CD4-positive, alpha-beta T cell treated with Interferon gamma for 1 hour (primary cell): ENCODE results near the gene EIF3F.
"Not testable (repeated sequence)": the region's sequence is repeated elsewhere in the genome, so short reads cannot be mapped to it uniquely, and the experiment has no call there.

Experiments
- DNase-seq: peaks from one replicate; pipeline ENCODE4 v3.0.0-alpha.2; 2020

EIF3F gene, protein sequence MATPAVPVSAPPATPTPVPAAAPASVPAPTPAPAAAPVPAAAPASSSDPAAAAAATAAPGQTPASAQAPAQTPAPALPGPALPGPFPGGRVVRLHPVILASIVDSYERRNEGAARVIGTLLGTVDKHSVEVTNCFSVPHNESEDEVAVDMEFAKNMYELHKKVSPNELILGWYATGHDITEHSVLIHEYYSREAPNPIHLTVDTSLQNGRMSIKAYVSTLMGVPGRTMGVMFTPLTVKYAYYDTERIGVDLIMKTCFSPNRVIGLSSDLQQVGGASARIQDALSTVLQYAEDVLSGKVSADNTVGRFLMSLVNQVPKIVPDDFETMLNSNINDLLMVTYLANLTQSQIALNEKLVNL

DNA sequence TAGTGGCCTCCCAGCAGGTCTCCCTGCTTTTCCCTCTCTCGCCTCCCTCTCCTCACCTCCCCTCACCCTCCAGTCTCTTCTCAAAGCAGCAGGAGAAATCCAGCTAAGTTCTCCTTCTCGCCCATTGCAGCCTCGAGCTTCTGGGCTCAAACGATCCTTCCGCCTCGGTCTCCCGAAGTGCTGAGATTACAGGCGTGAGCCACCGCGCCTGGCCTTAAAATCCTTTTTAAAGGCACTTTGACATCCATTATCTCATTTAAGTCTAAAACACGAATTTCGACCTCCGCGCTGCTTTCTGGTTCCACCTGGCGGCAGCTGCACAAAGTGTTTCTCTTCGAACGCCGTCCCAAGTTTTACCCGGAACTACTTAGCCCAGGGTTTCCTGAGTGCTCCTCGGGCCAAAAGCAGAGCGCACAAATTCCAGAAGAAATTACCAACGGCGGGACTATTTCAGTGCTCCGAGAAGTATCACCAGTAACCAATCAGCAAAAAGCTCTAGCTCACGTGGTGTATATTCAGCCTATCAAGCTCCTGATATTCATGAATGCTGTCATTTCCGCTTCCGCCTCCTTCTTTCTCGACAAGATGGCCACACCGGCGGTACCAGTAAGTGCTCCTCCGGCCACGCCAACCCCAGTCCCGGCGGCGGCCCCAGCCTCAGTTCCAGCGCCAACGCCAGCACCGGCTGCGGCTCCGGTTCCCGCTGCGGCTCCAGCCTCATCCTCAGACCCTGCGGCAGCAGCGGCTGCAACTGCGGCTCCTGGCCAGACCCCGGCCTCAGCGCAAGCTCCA, at the start of gene EIF3F:
Gene EIF3F (plus strand): TSS at position 570 of the 792 bp plus-strand sequence. CDS start 16 bp downstream, at position 586.
- DNase-seq: peak; percentile 94

DNA sequence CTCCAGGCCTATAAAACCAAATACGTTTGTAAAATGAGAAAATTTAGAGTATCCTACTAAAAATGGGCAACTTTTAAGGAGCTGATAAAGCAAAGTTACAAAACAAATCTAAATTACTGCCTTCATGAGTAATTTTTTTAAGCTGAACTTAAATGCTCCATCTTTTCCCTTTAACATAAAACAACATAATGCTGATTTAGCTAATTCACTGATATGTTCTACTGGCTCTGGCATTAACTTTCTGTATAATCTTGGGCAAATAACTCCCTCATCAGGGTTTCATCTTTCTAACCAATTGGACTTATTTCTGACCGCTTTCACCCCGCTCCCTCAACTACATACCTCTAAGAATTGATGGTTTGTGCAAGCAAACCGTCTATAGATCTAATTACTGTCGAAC, 46.0 kb upstream of the EIF3F start:
- DNase-seq: no peak

DNA sequence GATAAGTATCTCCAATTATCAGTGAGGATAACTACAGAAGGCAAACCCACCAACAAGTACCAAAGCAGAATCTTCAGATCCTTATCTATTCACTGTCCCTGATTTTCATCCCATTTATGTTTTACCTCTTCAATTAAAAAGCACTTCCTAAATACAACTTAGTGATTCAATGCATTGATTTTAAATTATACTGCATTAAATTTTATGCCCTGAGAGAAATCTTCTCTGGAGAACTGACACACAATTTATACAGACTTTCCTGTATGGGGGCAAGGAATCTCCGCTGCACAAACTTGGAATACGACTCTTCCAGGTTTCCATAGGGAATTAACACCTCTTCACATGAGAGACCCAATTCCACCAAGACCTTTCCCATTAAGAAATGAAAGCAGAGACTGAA, 45.5 kb upstream of the EIF3F start, which contains the start of gene OR10A3:
Gene OR10A3 (minus strand): TSS at position 101 of the 400 bp plus-strand sequence. CDS start 2,188 bp downstream, outside the sequence.
- DNase-seq: no peak

DNA sequence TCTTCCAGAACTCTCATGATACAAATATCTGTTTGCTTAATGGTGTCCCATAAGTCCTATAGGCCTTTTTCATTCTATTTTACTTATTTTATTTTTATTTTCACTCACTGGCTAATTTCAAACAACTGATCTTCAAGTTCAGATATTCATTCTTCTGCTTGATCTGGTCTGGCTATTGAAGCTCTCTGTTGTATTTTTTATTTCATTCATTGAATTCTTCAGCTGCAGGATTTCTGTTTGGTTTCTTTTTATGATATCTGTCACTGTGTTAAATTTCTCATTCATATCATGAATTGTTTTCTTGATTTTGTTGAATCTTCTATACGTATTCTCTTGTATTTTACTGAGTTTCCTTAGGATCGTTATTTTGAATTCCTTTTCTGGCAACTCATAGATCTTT, 43.0 kb upstream of the EIF3F start:
- no peak for DNase-seq

DNA sequence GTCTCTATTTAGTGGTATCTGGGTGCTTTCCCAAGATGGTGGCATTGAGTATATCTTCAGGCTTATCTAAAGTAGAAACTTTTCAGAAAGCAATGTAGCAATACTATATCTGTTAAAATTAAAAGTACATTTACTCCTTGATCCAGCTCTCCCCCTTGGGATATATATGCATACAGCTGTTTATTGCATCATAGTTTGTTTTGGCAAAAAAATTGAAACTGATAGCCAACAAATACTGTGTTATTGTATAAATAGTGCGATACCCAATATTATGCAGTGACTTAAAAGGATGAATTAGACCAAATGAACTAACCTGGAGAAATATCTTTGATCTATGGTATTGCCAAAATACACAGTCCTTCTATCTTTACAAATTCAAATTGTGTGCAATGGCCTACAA, 37.2 kb upstream of the EIF3F start:
- no peak for DNase-seq

DNA sequence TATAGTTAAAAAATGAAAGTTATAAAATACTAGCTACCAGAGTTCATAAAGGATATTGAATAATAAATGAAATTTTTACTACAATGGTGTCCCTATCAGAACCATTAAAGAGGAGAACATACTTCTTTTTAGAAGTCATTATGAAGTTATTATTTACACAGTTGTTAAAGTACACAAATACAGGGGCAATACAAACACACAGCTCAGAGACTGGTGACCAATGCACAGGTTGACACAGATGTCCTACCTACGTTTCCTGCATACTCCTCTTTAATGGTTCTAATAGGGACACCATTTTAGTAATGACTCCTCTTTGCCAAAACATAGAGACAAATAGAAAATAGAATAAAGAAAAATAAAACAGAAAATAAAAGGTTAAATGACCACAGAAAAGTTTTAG, 31.9 kb upstream of the EIF3F start:
- DNase-seq: no peak

DNA sequence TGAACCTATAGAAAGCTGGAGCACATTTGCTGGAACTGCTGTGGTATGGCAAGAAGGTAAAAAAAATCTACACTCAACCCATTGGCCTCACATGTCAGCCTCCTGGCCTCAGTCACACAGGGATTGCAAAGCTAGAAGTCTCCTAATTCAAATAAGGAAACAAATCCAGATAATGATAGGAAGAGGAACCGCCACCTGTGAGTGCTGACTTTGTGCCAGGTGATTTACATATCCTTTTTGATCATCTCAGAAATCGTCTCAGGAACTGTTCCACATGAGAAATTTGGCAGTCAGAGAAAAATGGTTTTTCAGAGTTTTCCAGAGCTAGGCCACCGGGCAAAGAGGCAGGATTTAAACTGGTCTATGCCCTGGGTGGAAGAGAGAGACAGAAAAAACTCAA, 22.9 kb upstream of the EIF3F start:
- no peak for DNase-seq

DNA sequence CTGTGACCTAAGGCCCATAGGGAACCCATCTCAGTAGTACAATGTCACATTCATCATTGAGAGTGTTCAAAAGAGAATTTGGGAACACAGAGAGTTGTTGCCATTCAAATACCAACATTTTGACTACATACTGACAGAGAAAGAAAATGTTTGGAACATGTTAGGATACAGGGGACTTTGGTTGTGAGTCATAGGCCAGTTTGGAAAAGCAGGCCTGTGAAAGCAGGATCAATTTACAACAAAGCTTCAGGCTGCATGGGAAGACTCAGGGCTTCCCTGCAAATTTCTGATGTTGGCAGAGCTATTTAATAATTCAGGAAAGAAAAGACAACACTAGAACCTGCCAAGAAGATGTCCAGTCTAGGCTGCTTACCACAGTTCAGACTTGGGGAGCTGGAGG, 22.3 kb upstream of the EIF3F start:
- DNase-seq: no peak

DNA sequence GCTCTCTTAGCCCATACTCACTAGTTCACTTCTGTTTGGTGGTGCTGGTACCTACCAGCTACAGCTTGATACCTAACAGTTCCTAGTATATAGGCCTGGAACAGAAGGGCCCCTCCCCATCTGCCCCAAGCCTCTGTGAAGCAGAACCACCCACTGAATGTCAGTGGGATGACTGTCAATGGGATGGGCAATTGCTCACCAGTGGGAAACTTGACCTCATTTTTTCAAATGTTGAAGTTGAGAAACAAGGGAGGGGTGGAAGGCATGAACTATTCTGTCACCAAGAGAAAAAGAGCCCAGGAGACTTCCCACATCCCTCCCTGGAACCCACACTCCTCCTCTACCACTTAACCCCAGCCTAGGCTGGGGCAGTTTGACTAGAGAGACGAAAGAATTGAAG, 21.8 kb upstream of the EIF3F start, which contains the start of gene NLRP10:
Gene NLRP10 (minus strand): TSS at position 62 of the 400 bp plus-strand sequence. CDS start 1,952 bp downstream, outside the sequence.
- DNase-seq: no peak

DNA sequence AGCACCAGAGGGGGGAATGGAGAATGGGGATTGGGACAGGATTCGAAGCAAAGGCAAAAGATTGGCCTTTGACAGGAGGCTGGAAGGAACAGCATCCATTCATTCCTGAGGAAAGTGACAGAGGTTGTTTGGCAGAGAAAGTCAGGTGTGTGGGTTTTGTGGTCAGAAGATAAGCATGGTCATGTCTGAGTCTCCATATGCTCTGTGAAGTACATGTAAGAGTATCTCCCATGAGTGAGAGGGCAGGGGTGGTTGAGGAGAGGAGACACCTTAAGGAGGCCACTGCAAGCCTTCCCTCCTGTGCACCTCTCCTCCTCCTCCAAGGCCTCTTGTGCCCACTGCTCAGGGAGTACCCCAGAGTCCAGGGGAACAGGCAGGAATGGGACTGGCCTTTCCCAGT, 20.0 kb upstream of the EIF3F start:
- DNase-seq: no peak

DNA sequence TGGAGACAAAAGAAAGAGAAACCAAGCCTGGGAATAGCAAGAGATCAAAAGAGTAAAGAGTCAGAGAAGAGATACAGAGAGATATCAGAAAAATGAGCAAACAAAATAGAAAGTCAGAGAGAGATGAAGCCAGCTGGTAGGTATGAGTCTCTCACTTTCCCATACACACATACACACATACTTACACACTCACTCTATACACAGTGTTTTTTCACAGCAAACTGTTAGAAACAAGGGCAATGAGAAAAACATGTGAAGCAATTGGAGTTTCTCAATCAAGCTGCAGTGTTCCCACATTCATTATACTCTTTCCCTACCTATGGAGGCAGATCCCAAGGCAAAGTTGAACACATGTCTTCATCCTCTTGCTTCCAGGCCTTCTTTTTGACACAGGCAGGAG, 19.3 kb upstream of the EIF3F start:
- DNase-seq: no peak

DNA sequence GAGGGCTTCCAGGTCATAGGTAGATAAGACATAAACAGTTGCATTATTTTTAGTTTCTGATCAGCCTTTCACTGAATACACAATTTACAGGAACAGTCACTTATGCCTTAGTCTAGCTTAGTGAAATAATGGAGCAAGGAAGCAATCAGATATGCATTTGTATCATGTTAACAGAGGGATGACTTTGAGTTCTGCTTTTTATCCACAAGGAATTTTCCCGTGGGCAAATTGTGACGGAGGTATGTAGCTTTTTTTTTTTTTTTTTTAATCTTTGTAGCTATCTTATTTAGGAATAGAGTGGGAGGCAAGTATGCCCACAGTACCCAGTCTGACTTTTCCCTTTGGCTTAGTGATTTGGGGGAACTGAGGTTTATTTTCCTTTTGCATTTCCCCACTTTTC, 18.5 kb upstream of the EIF3F start:
- DNase-seq: no peak

DNA sequence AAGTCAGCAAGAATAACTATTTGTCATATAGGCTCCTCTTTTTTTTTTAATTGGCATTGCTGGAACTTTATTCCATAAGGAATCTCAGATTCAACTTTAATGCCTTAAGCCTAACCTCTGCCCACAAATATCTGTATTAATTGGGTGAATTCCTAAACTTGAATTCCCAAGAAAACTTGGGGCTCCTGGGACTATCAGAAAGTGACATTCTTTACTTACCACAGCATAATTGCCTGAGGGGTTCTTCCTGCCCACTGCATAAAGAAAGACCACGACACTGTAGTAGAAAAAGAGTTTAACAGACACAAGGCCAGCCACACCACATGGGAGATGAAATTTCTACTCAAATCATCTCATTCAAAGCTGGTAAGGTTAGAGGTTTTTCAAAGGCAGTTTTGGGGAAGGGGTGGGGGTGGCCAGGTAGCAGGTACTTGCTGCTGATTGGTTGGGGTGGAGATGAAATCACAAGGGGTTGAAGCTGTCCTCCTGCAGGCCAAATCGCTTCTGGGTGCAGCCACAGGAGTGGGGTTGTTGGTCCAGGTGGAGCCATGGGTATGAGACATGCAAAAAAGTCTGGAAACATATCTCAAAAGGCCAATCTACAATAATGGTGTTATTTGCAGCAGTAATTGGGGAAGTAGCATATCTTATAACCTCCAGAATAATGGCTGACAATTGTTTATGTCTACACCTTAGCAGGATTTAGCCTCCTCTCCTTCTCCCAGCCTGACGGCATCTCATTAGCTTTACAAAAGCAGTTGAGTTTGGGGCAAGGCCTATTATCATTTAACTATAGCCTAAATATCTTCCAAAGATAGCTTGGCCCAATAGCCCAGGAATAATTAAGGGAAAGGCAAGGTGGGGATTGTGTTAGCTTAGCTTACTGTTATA, 17.1 kb upstream of the EIF3F start:
- DNase-seq: no peak

DNA sequence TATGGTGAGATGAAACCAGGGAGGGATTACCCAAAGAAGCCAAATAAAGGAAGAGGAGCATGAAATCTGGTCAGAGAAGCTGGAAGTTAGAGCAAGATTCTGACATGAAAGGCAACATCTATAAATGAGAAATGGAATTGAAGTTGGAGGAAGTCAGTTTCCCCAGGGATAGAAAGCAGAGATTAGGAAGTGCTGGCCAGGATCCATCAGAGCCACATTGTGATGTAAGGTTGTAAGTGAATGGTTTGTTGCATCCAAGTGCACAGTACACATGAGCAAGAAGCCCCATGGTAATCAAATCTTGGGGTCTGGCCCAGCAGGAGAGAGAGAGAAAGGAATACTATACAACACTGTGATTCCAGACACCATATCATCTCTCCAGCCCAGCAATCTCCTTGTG, 15.3 kb upstream of the EIF3F start:
- DNase-seq: no peak

DNA sequence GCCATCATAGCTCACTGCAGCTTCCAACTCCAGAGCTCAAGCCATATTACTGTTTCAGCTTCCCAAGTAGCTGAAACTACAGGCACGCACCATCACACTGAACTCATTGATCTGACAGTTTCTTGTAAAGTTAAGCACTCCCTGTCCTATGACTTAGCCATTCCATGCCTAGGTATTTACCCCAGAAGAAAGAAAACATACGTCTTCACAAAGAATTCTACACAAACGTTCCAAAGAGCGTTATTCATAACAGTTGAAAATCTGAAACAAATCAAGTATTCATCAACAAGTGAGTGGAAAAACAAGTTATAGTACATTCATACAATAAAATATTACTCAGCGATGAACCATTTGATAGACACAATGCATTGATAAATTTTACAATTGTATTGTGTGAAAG, 14.1 kb upstream of the EIF3F start:
- DNase-seq: no peak

DNA sequence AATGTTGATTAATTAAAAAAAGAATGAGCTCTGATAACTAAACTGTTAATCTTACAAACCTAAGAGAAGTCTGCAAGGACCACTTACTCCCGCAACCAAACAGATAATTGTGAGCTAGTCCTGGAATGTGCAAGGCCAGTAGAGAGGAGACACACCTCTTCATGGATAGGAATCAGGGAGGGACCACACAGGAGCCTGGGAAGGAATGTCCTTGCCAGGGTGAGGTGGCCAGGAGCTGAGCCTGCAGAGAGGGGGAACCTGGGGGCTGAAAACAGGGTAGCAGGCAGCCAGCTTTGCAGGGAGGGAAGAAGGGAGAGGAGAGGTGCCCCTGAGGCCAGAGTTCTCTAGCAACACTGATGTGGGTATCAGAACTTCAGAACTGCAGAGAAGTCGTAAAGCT, 12.5 kb upstream of the EIF3F start:
- DNase-seq: no peak

DNA sequence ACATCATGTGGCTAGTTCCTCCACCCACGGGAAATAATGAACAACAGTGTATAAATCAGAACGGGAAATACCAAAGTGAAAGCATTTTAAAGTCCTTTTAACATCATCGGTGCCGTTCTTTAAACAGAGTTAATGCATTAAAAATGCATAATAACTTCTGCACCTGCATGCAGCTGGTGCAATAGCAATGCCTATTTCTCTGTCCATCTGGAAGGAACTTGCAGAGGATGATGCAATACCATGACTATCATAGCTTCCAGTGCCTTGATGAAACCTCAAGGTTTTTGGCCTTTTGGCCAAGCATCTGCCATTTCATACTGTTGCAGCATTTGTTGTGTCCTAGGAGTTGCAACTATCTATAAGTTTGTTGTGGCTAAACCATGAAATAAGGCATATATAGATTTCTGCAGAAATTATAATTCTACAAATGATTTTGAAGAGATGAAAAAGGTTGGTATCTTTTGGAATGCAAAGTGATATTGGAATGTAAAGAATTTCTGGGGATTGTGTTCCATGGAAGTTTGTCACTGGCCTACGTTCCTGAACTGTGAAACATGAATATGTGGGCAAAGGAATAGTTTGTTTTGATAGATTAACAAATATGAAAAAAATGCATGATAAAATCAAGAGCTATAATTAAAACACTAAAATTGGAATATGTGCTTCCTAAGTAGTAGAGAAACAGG, 9.8 kb upstream of the EIF3F start:
- DNase-seq: no peak

DNA sequence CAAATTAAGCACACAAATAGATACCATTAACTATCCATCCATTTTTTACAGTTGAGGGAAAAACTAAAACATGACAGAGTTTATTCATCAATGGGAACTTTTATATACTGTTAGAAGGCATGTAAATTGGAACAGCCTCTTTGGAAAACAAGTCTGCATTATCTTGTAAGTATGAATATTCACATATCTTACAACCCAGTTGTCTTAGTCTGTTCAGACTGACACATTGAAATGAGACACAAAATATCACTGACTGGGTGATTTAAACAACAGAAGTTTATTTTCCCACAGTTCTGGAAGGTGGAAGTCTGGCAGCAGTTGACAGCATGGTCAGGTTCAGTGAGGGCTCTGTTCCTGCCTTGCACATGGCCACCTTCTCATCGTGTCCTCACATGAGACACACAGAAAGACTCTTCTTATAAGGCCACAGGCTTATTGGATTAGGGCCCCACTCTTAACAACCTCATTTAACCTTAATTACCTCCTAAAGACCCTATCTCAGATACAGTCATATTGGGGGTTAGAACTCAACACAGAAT, 5.4 kb upstream of the EIF3F start:
- DNase-seq: no peak

DNA sequence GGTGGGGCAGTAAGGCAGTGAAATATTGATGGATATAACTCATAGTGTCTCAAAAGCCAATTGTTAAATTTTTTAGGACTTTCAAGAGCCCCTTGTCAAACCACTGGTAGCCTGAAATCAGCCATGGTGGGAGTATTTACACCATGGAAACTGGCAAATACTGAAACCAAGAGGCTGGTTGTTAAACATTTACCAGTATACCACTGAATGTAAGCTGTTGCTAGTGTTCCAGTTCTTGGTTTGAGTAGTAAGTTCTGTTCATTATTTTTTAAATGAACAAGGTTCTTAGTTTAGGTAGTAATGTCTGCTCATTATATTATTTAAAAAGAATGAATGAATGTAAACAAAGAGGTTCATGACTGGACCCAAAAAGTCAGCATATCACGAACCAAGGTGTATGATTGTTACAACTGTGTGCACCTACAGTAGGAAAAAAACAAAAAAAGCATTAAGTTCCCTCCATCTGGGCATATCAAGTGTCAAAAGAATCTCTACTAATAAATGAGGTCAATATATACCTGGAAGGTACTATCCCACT, 4.5 kb upstream of the EIF3F start:
- no peak for DNase-seq

DNA sequence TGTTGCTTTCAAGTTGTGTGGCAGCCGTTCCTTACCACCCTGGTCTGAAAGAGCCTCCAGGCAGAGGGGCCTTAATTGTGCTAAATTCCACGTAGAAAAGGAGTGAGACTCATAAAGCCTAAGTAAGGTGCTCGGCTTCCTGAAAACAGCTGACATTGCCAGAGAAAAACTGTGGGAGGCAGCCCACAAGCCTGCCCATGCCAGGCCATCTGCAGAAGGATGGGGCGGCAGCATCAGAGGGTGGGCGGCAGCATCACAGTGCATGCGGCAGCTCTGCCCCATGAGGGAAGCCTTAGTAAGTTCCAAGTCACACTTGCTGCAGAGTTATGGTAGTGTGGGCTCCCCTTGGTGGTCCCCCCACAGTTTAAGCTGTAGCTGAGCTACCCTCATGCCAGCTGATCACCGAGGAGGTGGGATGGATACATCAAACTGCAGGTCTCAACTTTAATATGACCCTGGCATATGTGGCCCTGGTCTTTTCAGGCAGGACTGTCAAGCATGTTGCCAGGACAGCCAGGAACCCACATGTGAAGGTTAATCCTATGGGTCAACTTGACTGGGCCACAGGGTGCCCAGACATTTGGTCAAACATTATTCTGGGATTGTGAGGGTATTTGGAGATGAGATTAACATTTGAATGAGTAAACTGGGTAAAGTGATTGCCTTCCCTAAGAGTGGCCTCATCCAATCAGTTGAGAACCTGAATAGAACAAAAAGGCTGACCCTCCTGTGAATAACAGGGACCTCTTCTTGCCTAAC, 3.1 kb upstream of the EIF3F start:
- no peak for DNase-seq

DNA sequence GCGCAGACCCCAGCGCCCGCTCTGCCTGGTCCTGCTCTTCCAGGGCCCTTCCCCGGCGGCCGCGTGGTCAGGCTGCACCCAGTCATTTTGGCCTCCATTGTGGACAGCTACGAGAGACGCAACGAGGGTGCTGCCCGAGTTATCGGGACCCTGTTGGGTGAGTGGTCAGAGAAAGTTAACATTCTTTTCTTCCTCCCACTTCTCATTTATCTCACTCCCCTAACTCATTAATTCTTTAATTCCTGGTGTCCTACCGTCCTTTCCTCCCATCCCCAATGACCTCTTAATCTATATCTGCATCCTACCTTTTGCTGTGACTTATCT, 385 bp downstream of the EIF3F start:
- not testable (repeated sequence) for DNase-seq
